GM12878 (cell line): Measurements from ENCODE around the gene NEMF.
"Not testable (repeated sequence)": the region's sequence is repeated elsewhere in the genome, so short reads cannot be mapped to it uniquely, and the experiment has no call there.

Experiments
- CEBPB ChIP-seq, 2 experiments: fragments of 150-350 bp in 1 of 2; IDR thresholded peaks; 2 replicates each; pipeline ENCODE4 v1.6.1; 2012 to 2014; ENCODE audit warnings: low read depth in 2 of 2, low read length in 2 of 2, borderline replicate concordance in 1 of 2, inconsistent platforms in 1 of 2
- CREB1 ChIP-seq: IDR thresholded peaks from 2 replicates; pipeline ENCODE4 v1.6.1; 2012; ENCODE audit warnings: low read depth, mild to moderate bottlenecking, inconsistent platforms
- CTCF ChIP-seq, 3 experiments: IDR thresholded peaks in 2 of 3; conservative IDR thresholded peaks in 1 of 3; 2 replicates each; pipeline ENCODE4 v1.5.1; 2011; ENCODE audit warnings: low read depth in 3 of 3, low read length in 3 of 3, mild to moderate bottlenecking in 3 of 3, control low read depth in 2 of 3, moderate library complexity in 2 of 3, inconsistent platforms in 1 of 3, mixed read lengths in 1 of 3; ENCODE audit not compliant: control insufficient read depth in 2 of 3, insufficient read depth in 1 of 3; ENCODE audit errors: extremely low read depth in 1 of 3
- DPF2 ChIP-seq: fragments of 450-650 bp; IDR thresholded peaks from 2 replicates; pipeline ENCODE4 v1.6.1; 2017; ENCODE audit warnings: mild to moderate bottlenecking
- EP300 ChIP-seq, 2 experiments: fragments of 150-350 bp in 1 of 2; IDR thresholded peaks; 2 replicates each; pipeline ENCODE4 v1.6.1; 2011 to 2012; ENCODE audit warnings: low read depth in 2 of 2, low read length in 2 of 2, borderline replicate concordance in 1 of 2, improper control_type of control experiment in 1 of 2, inconsistent platforms in 1 of 2; ENCODE audit not compliant: control insufficient read depth in 1 of 2
- FOXM1 ChIP-seq: IDR thresholded peaks from 2 replicates; pipeline ENCODE4 v1.6.1; 2012; ENCODE audit warnings: low read depth, mild to moderate bottlenecking, inconsistent platforms, low read length, moderate library complexity
- KLF5 ChIP-seq: fragments of 450-650 bp; IDR thresholded peaks from 2 replicates; pipeline ENCODE4 v1.6.1; 2014; ENCODE audit warnings: mild to moderate bottlenecking; ENCODE audit not compliant: partially characterized antibody
- MEF2A ChIP-seq: IDR thresholded peaks from 2 replicates; pipeline ENCODE4 v1.6.1; 2011; ENCODE audit warnings: low read depth, mild to moderate bottlenecking, low read length, moderate library complexity; ENCODE audit not compliant: insufficient read depth
- POLR2AphosphoS2 ChIP-seq: IDR thresholded peaks from 2 replicates; pipeline ENCODE4 v1.6.1; 2011; ENCODE audit warnings: low read depth, mild to moderate bottlenecking, low read length, improper control_type of control experiment, moderate library complexity
- POLR2AphosphoS5 ChIP-seq: IDR thresholded peaks from 2 replicates; pipeline ENCODE4 v1.6.1; 2011; ENCODE audit warnings: mild to moderate bottlenecking, low read length, inconsistent platforms
- SMC3 ChIP-seq: IDR thresholded peaks from 2 replicates; pipeline ENCODE4 v1.6.1; 2011; ENCODE audit warnings: low read length, improper control_type of control experiment, borderline replicate concordance
- TAF1 ChIP-seq: IDR thresholded peaks from 2 replicates; pipeline ENCODE4 v1.6.1; 2011; ENCODE audit warnings: mild to moderate bottlenecking, low read depth, low read length, borderline replicate concordance

DNA sequence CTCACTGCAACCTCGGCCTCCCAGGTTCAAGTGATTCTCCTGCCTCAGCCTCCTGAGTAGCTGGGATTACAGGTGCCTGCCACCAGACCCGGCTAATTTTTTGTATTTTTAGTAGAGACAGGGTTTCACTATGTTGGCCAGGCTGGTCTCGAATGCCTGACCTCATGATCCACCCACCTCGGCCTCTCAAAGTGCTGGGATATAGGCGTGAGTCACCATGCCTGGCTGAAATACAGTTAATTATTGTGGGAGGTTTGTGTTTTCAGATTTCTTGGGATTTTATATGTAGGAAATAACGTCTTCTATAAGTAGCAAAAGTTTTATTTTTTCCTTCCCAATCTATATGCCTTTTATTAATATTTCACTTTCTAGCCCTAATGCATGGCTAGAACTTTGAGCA is 21.0 kb upstream of the NEMF start:
- TF ChIP-seq SMC3; MEF2A; POLR2AphosphoS5; CREB1; EP300 (IDR thresholded peaks at IDR 0.05; ENCODE audit: borderline replicate concordance in 1 of 2, control insufficient read depth in 1 of 2, low read depth in 2 of 2, low read length in 2 of 2); KLF5; FOXM1; CTCF (IDR thresholded peaks at IDR 0.05 in 2 of 3, conservative IDR thresholded peaks at IDR 0.05 in 1 of 3; ENCODE audit: control insufficient read depth in 2 of 3, extremely low read depth in 1 of 3, insufficient read depth in 1 of 3, low read depth in 3 of 3, low read length in 3 of 3); CEBPB (IDR thresholded peaks at IDR 0.05; ENCODE audit: borderline replicate concordance in 1 of 2, low read depth in 2 of 2, low read length in 2 of 2); POLR2AphosphoS2; DPF2; TAF1: not testable (repeated sequence)
